Keratinocyte (primary cell): ENCODE data around the gene KDM1B. TPM values are rescaled to one million over a fixed set of nuclear protein-coding genes. Genes with fewer than 3 reads are reported as not detected.

Experiments used
- DNase-seq: peaks from one replicate; pipeline ENCODE4 v3.0.0-alpha.2; 2011; ENCODE audit warnings: low read depth, missing footprints, low spot score
- FAIRE-seq: peaks from 2 replicates; lab custom pipeline; 2011; peaks lifted over from hg19 to GRCh38; lab: Jason Lieb, UNC
- H2AFZ ChIP-seq: 2 replicates; pipeline ENCODE4 v1.6.0; 2012; ENCODE audit warnings: low read length, control low read depth, inconsistent platforms; ENCODE audit not compliant: control insufficient read depth
- H3K27ac ChIP-seq: 2 replicates; pipeline ENCODE4 v1.5.1; 2011; ENCODE audit warnings: low read length; ENCODE audit not compliant: control insufficient read depth, insufficient read depth
- H3K27me3 ChIP-seq: 3 replicates; pipeline ENCODE4 v1.6.0; 2011; ENCODE audit warnings: low read length; ENCODE audit not compliant: control insufficient read depth, insufficient read depth; ENCODE audit errors: extremely low read depth
- H3K36me3 ChIP-seq, 2 experiments: 2 replicates in 1 of 2; 3 replicates in 1 of 2; pipeline ENCODE4 v1.5.1; 2011; ENCODE audit warnings: low read length in 2 of 2, mild to moderate bottlenecking in 1 of 2; ENCODE audit not compliant: control insufficient read depth in 2 of 2, insufficient read depth in 2 of 2; ENCODE audit errors: extremely low read depth in 1 of 2
- H3K4me1 ChIP-seq: 3 replicates; pipeline ENCODE4 v1.5.1; 2011; ENCODE audit warnings: low read length; ENCODE audit not compliant: control insufficient read depth, insufficient read depth; ENCODE audit errors: extremely low read depth
- H3K4me2 ChIP-seq: 3 replicates; pipeline ENCODE4 v1.6.0; 2011; ENCODE audit warnings: low read depth, low read length; ENCODE audit not compliant: control insufficient read depth, insufficient read depth; ENCODE audit errors: extremely low read depth
- H3K4me3 ChIP-seq, 3 experiments: fragments of 200-600 bp in 1 of 3; sonication (generic) in 1 of 3; 2 replicates in 2 of 3; 3 replicates in 1 of 3; pipeline ENCODE4 v1.5.1; 2011 to 2016; ENCODE audit warnings: low read length in 3 of 3, mild to moderate bottlenecking in 3 of 3, control low read depth in 2 of 3, inconsistent platforms in 1 of 3, low read depth in 1 of 3, mixed read lengths in 1 of 3, mixed run types in 1 of 3, moderate library complexity in 1 of 3; ENCODE audit not compliant: control insufficient read depth in 2 of 3, insufficient read depth in 2 of 3; ENCODE audit errors: extremely low read depth in 1 of 3
- H3K79me2 ChIP-seq: 2 replicates; pipeline ENCODE4 v1.6.0; 2012; ENCODE audit warnings: low read length; ENCODE audit not compliant: control insufficient read depth, insufficient read depth
- H3K9ac ChIP-seq: 3 replicates; pipeline ENCODE4 v1.6.0; 2011; ENCODE audit warnings: low read length; ENCODE audit not compliant: control insufficient read depth, insufficient read depth; ENCODE audit errors: extremely low read depth
- H3K9me1 ChIP-seq: 3 replicates; pipeline ENCODE4 v1.6.0; 2011; ENCODE audit warnings: low read length; ENCODE audit not compliant: control insufficient read depth, insufficient read depth; ENCODE audit errors: extremely low read depth
- H3K9me3 ChIP-seq: 2 replicates; pipeline ENCODE4 v1.5.1; 2012; ENCODE audit warnings: low read depth, low read length; ENCODE audit not compliant: control insufficient read depth
- H4K20me1 ChIP-seq: 3 replicates; pipeline ENCODE4 v1.6.0; 2011; ENCODE audit warnings: low read length; ENCODE audit not compliant: control insufficient read depth, insufficient read depth; ENCODE audit errors: extremely low read depth
- CTCF ChIP-seq, 3 experiments: IDR thresholded peaks in 1 of 3; conservative IDR thresholded peaks in 1 of 3; optimal IDR thresholded peaks in 1 of 3; 2 replicates in 2 of 3; 3 replicates in 1 of 3; pipeline versions ENCODE3 to v1.5.1; 2011; ENCODE audit warnings: low read length in 3 of 3, mild to moderate bottlenecking in 3 of 3, moderate library complexity in 2 of 3, control low read depth in 1 of 3, inconsistent platforms in 1 of 3; ENCODE audit not compliant: insufficient read depth in 2 of 3; ENCODE audit errors: extremely low read depth in 1 of 3
- EZH2 ChIP-seq: IDR thresholded peaks from one replicate; pipeline ENCODE4 v1.6.1; 2012; ENCODE audit warnings: inconsistent platforms, mild to moderate bottlenecking, low read length, moderate library complexity
- dilution Hi-C: fragments of 300-500 bp; cut with MboI; formaldehyde crosslinking; loops from one replicate; pipeline ENCODE4 v1.7.0; 2020; ENCODE audit warnings: low sequenced_read_pairs; ENCODE audit not compliant: extremely low pct_ligation_motif_present
- polyA plus RNA-seq, 5 experiments: library from polyadenylated mRNA; depleted of rRNA in 3 of 5; stranded (reverse) in 3 of 5; stranded (forward) in 1 of 5; unstranded in 1 of 5; fragments of >200 nt; gene quantifications; 1 replicate in 1 of 5; 2 replicates in 3 of 5; 3 replicates in 1 of 5; pipeline versions ENCODE4 v1.2.1 to v1.2.3, GENCODE V29; 2011 to 2012; ENCODE audit warnings: missing spikeins in 2 of 5, low read depth in 1 of 5, low replicate concordance in 1 of 5

The KDM1B gene
- polyA plus RNA-seq, 1 donor (not counting 4 experiments of a cell fraction or from before 2014, with no cell fraction given): 32.7 TPM

GRCh38 chr6:18186540-18187250 lies 31.5 kb downstream of the KDM1B start:
- dilution Hi-C loops: no loop called here
- H3K4me2 ChIP-seq: no peak overlapping the region
- H2AFZ ChIP-seq: no peak overlapping the region
- H4K20me1 ChIP-seq: no peaks in the 10 kb centered on the region
- H3K9ac ChIP-seq: no peak overlapping the region
- H3K27me3 ChIP-seq: no peaks in the 10 kb centered on the region
- no peaks in the 10 kb centered on the region for H3K4me1 ChIP-seq
- no peak for DNase-seq
- H3K9me3 ChIP-seq: no peaks in the 10 kb centered on the region
- no peak for FAIRE-seq
- no peaks in the 10 kb centered on the region for H3K9me1 ChIP-seq
- no peak overlapping the region for H3K27ac ChIP-seq
- H3K36me3 ChIP-seq: peaks cover 3 to 14% of the 10 kb centered on the region in 2 experiments
- no peaks in the 10 kb centered on the region for H3K79me2 ChIP-seq
- H3K4me3 ChIP-seq: no peak overlapping the region
- TF ChIP-seq EZH2: no peak
- TF ChIP-seq CTCF (optimal IDR thresholded peaks at IDR 0.05 in 1 of 3, IDR thresholded peaks at IDR 0.05 in 1 of 3, conservative IDR thresholded peaks at IDR 0.05 in 1 of 3; ENCODE audit: extremely low read depth in 1 of 3, insufficient read depth in 2 of 3, low read length in 3 of 3): no peak

- FAIRE-seq: no peak
- no peaks in the 10 kb centered on the region for H3K9me1 ChIP-seq
- dilution Hi-C loops: no loop called here
Measured at GRCh38 chr6:18187701-18188100, 32.5 kb downstream of the KDM1B start.

More at GRCh38 chr6:18187701-18188100, 32.5 kb downstream of the KDM1B start:
- Histone ChIP-seq H3K4me3 (no peak overlapping the region), H3K36me3 (peaks cover 3 to 14% of the 10 kb centered on the region in 2 experiments), H3K27ac (no peak overlapping the region), H3K9ac (no peak overlapping the region), H3K9me3 (no peaks in the 10 kb centered on the region), H3K79me2 (no peaks in the 10 kb centered on the region), H3K4me2 (no peak overlapping the region), H3K27me3 (no peaks in the 10 kb centered on the region), H3K4me1 (no peaks in the 10 kb centered on the region), H2AFZ (no peak overlapping the region), H4K20me1 (no peaks in the 10 kb centered on the region)
- TF ChIP-seq CTCF (optimal IDR thresholded peaks at IDR 0.05 in 1 of 3, IDR thresholded peaks at IDR 0.05 in 1 of 3, conservative IDR thresholded peaks at IDR 0.05 in 1 of 3; ENCODE audit: extremely low read depth in 1 of 3, insufficient read depth in 2 of 3, low read length in 3 of 3) (peak in 1 of 3 experiments; percentile 5), EZH2 (no peak)
- DNase-seq: no peak
